ENCODE data around the gene LRP5.

The LRP5 gene

GRCh38 chr11:68406324-68407313 is 94.2 kb downstream of the LRP5 start:
- no peak overlapping the region for H3K9ac ChIP-seq (ENCODE audit: low read depth, low read length)
- WGBS, result 92% methylated on average over 30 of the region's 34 CpGs
- H3K9me3 ChIP-seq (ENCODE audit: insufficient read depth, low read depth, low read length), result no peaks in the 10 kb centered on the region
- H3K27me3 ChIP-seq (ENCODE audit: insufficient read depth, low read length), result no peaks in the 10 kb centered on the region
- no peak overlapping the region for H3K4me3 ChIP-seq (ENCODE audit: low read length)
- peaks cover 50% of the 10 kb centered on the region for H3K36me3 ChIP-seq (ENCODE audit: insufficient read depth, low read length)
- no peaks in the 10 kb centered on the region for H3K4me1 ChIP-seq (ENCODE audit: insufficient read depth, low read length)
- no peak overlapping the region for H3K27ac ChIP-seq (ENCODE audit: low read depth, low read length)

- Histone ChIP-seq H3K27ac (ENCODE audit: low read depth, low read length) (no peak overlapping the region), H3K4me1 (ENCODE audit: insufficient read depth, low read length) (no peaks in the 10 kb centered on the region), H3K27me3 (ENCODE audit: insufficient read depth, low read length) (no peaks in the 10 kb centered on the region), H3K4me3 (ENCODE audit: low read length) (no peak overlapping the region), H3K9ac (ENCODE audit: low read depth, low read length) (no peak overlapping the region), H3K36me3 (ENCODE audit: insufficient read depth, low read length) (peaks cover 61% of the 10 kb centered on the region), H3K9me3 (ENCODE audit: insufficient read depth, low read depth, low read length) (no peaks in the 10 kb centered on the region)
- WGBS, result 97% methylated on average over 9 of the region's 9 CpGs
These were observed 96.1 kb downstream of the LRP5 start for GRCh38 chr11:68408512-68408911.

- H3K27ac ChIP-seq (ENCODE audit: low read depth, low read length), result no peak overlapping the region
- no peak overlapping the region for H3K9ac ChIP-seq (ENCODE audit: low read depth, low read length)
- H3K27me3 ChIP-seq (ENCODE audit: insufficient read depth, low read length), result no peaks in the 10 kb centered on the region
- H3K9me3 ChIP-seq (ENCODE audit: insufficient read depth, low read depth, low read length), result no peaks in the 10 kb centered on the region
- H3K36me3 ChIP-seq (ENCODE audit: insufficient read depth, low read length), result peaks cover 65% of the 10 kb centered on the region
- 90% methylated on average over 30 of the region's 30 CpGs for WGBS
- H3K4me1 ChIP-seq (ENCODE audit: insufficient read depth, low read length), result no peaks in the 10 kb centered on the region
- no peak overlapping the region for H3K4me3 ChIP-seq (ENCODE audit: low read length)
These were observed 97.5 kb downstream of the LRP5 start for GRCh38 chr11:68409748-68410344.

GRCh38 chr11:68411501-68411991 is 99.2 kb downstream of the LRP5 start:
- Histone ChIP-seq H3K4me1 (ENCODE audit: insufficient read depth, low read length) (no peaks in the 10 kb centered on the region), H3K27me3 (ENCODE audit: insufficient read depth, low read length) (no peaks in the 10 kb centered on the region), H3K4me3 (ENCODE audit: low read length) (no peak overlapping the region), H3K9me3 (ENCODE audit: insufficient read depth, low read depth, low read length) (no peaks in the 10 kb centered on the region), H3K36me3 (ENCODE audit: insufficient read depth, low read length) (peaks cover 71% of the 10 kb centered on the region), H3K9ac (ENCODE audit: low read depth, low read length) (no peak overlapping the region), H3K27ac (ENCODE audit: low read depth, low read length) (no peak overlapping the region)
- whole genome bisulfite sequencing, result 95% methylated on average over 17 of the region's 17 CpGs

- H3K27me3 ChIP-seq (ENCODE audit: insufficient read depth, low read length), result no peaks in the 10 kb centered on the region
- H3K36me3 ChIP-seq (ENCODE audit: insufficient read depth, low read length), result peaks cover 68% of the 10 kb centered on the region
- no peak overlapping the region for H3K27ac ChIP-seq (ENCODE audit: low read depth, low read length)
- no peaks in the 10 kb centered on the region for H3K4me1 ChIP-seq (ENCODE audit: insufficient read depth, low read length)
- H3K9me3 ChIP-seq (ENCODE audit: insufficient read depth, low read depth, low read length), result no peaks in the 10 kb centered on the region
- WGBS, result 95% methylated on average over 24 of the region's 24 CpGs
- no peak overlapping the region for H3K4me3 ChIP-seq (ENCODE audit: low read length)
- H3K9ac ChIP-seq (ENCODE audit: low read depth, low read length), result no peak overlapping the region
These were observed 100.4 kb downstream of the LRP5 start for GRCh38 chr11:68412593-68413475.

- Histone ChIP-seq H3K4me3 (ENCODE audit: low read length) (no peak overlapping the region), H3K36me3 (ENCODE audit: insufficient read depth, low read length) (peaks cover 67% of the 10 kb centered on the region), H3K27me3 (ENCODE audit: insufficient read depth, low read length) (no peaks in the 10 kb centered on the region), H3K27ac (ENCODE audit: low read depth, low read length) (no peak overlapping the region), H3K9me3 (ENCODE audit: insufficient read depth, low read depth, low read length) (no peaks in the 10 kb centered on the region), H3K4me1 (ENCODE audit: insufficient read depth, low read length) (no peaks in the 10 kb centered on the region), H3K9ac (ENCODE audit: low read depth, low read length) (no peak overlapping the region)
- WGBS, result 95% methylated on average over 27 of the region's 27 CpGs
These were observed 101.2 kb downstream of the LRP5 start for GRCh38 chr11:68413591-68413999.

GRCh38 chr11:68414496-68415221 is 102.3 kb downstream of the LRP5 start:
- no peak overlapping the region for H3K27ac ChIP-seq (ENCODE audit: low read depth, low read length)
- WGBS, result 95% methylated on average over 19 of the region's 19 CpGs
- no peaks in the 10 kb centered on the region for H3K4me1 ChIP-seq (ENCODE audit: insufficient read depth, low read length)
- no peaks in the 10 kb centered on the region for H3K9me3 ChIP-seq (ENCODE audit: insufficient read depth, low read depth, low read length)
- H3K36me3 ChIP-seq (ENCODE audit: insufficient read depth, low read length), result peaks cover 65% of the 10 kb centered on the region
- H3K27me3 ChIP-seq (ENCODE audit: insufficient read depth, low read length), result no peaks in the 10 kb centered on the region
- no peak overlapping the region for H3K4me3 ChIP-seq (ENCODE audit: low read length)
- H3K9ac ChIP-seq (ENCODE audit: low read depth, low read length), result no peak overlapping the region

GRCh38 chr11:68416070-68416578 is 103.7 kb downstream of the LRP5 start:
- Histone ChIP-seq H3K36me3 (ENCODE audit: insufficient read depth, low read length) (peaks cover 52% of the 10 kb centered on the region), H3K9ac (ENCODE audit: low read depth, low read length) (no peak overlapping the region)

GRCh38 chr11:68418648-68419047 is 106.3 kb downstream of the LRP5 start:
- H3K27ac ChIP-seq (ENCODE audit: low read depth, low read length), result no peak overlapping the region
- H3K27me3 ChIP-seq (ENCODE audit: insufficient read depth, low read length), result no peaks in the 10 kb centered on the region
- no peaks in the 10 kb centered on the region for H3K4me1 ChIP-seq (ENCODE audit: insufficient read depth, low read length)
- H3K4me3 ChIP-seq (ENCODE audit: low read length), result no peak overlapping the region
- H3K9me3 ChIP-seq (ENCODE audit: insufficient read depth, low read depth, low read length), result no peaks in the 10 kb centered on the region
- H3K9ac ChIP-seq (ENCODE audit: low read depth, low read length), result no peak overlapping the region
- 77% methylated on average over 6 of the region's 6 CpGs for WGBS
- H3K36me3 ChIP-seq (ENCODE audit: insufficient read depth, low read length), result peaks cover 27% of the 10 kb centered on the region

More at GRCh38 chr11:68416070-68416578, 103.7 kb downstream of the LRP5 start:
- Histone ChIP-seq H3K27ac (ENCODE audit: low read depth, low read length) (no peak overlapping the region), H3K4me1 (ENCODE audit: insufficient read depth, low read length) (no peaks in the 10 kb centered on the region), H3K4me3 (ENCODE audit: low read length) (no peak overlapping the region), H3K9me3 (ENCODE audit: insufficient read depth, low read depth, low read length) (no peaks in the 10 kb centered on the region), H3K27me3 (ENCODE audit: insufficient read depth, low read length) (no peaks in the 10 kb centered on the region)
- WGBS, result 95% methylated on average over 22 of the region's 22 CpGs

GRCh38 chr11:68420171-68420570 is 107.8 kb downstream of the LRP5 start:
- 99% methylated on average over 7 of the region's 7 CpGs for WGBS
- no peak overlapping the region for H3K27ac ChIP-seq (ENCODE audit: low read depth, low read length)
- H3K36me3 ChIP-seq (ENCODE audit: insufficient read depth, low read length), result peaks cover 17% of the 10 kb centered on the region

More at GRCh38 chr11:68420171-68420570, 107.8 kb downstream of the LRP5 start:
- Histone ChIP-seq H3K9me3 (ENCODE audit: insufficient read depth, low read depth, low read length) (no peaks in the 10 kb centered on the region), H3K4me3 (ENCODE audit: low read length) (no peak overlapping the region), H3K9ac (ENCODE audit: low read depth, low read length) (no peak overlapping the region), H3K4me1 (ENCODE audit: insufficient read depth, low read length) (no peaks in the 10 kb centered on the region), H3K27me3 (ENCODE audit: insufficient read depth, low read length) (no peaks in the 10 kb centered on the region)
